H1 (cell line): ENCODE data around the gene INO80. TPM values are rescaled to one million over a fixed set of nuclear protein-coding genes. Genes with fewer than 3 reads are reported as not detected.

Experiments used
- CTCF ChIA-PET: fragments of 300-600 bp; sonication (Branson Sonifier 250); formaldehyde crosslinking; loops from one replicate; lab custom pipeline; 2021; ENCODE audit not compliant: partially characterized antibody; lab: Charles Lee
- POLR2A ChIA-PET: fragments of 300-600 bp; sonication (Branson Sonifier 250); formaldehyde crosslinking; loops from one replicate; lab custom pipeline; 2021; ENCODE audit warnings: inconsistent platforms; ENCODE audit not compliant: partially characterized antibody; lab: Charles Lee
- DNase-seq, 2 experiments: peaks; one replicate each; pipeline versions ENCODE4 v3.0.0 to v3.0.0-alpha.2; 2010 to 2022; ENCODE audit warnings: low spot score in 2 of 2, low read depth in 1 of 2, mixed read lengths in 1 of 2
- FAIRE-seq: peaks from 2 replicates; lab custom pipeline; 2011; peaks lifted over from hg19 to GRCh38; lab: Jason Lieb, UNC
- H2AFZ ChIP-seq: 2 replicates; pipeline ENCODE4 v1.8.1; 2012; ENCODE audit warnings: low read length, inconsistent platforms
- H2AK5ac ChIP-seq: 2 replicates; pipeline ENCODE4 v1.6.1; 2013; ENCODE audit warnings: low read depth, low read length
- H2BK120ac ChIP-seq: replicated peaks from 2 replicates; pipeline ENCODE3; 2013; ENCODE audit warnings: low read depth, low read length, inconsistent platforms
- H2BK12ac ChIP-seq: 2 replicates; pipeline ENCODE4 v1.6.1; 2013; ENCODE audit warnings: low read depth, low read length
- H2BK15ac ChIP-seq: 2 replicates; pipeline ENCODE4 v1.6.1; 2013; ENCODE audit warnings: low read length
- H2BK20ac ChIP-seq: 2 replicates; pipeline ENCODE4 v1.6.1; 2013; ENCODE audit warnings: low read length
- H2BK5ac ChIP-seq: 2 replicates; pipeline ENCODE4 v1.6.1; 2013; ENCODE audit warnings: low read depth, low read length
- H3K14ac ChIP-seq: 2 replicates; pipeline ENCODE4 v1.6.1; 2013; ENCODE audit warnings: inconsistent platforms; ENCODE audit not compliant: insufficient read length
- H3K18ac ChIP-seq: 2 replicates; pipeline ENCODE4 v1.6.1; 2013; ENCODE audit warnings: low read length; ENCODE audit errors: extremely low read depth
- H3K23ac ChIP-seq: 2 replicates; pipeline ENCODE4 v1.6.1; 2013; ENCODE audit warnings: inconsistent platforms; ENCODE audit not compliant: insufficient read length
- H3K23me2 ChIP-seq: 2 replicates; pipeline ENCODE4 v1.6.1; 2013; ENCODE audit warnings: low read depth, low read length
- H3K27ac ChIP-seq: 2 replicates; pipeline ENCODE4 v1.6.1; 2011; ENCODE audit warnings: low read depth, low read length, inconsistent platforms
- H3K27me3 ChIP-seq, 4 experiments: replicated peaks in 1 of 4; 1 replicate in 1 of 4; 2 replicates in 3 of 4; pipeline versions ENCODE4 v1.6.1 to v1.8.1; 2011 to 2013; ENCODE audit warnings: low read length in 3 of 4, mild to moderate bottlenecking in 3 of 4, inconsistent platforms in 2 of 4, mixed read lengths in 2 of 4, moderate library complexity in 1 of 4; ENCODE audit not compliant: control insufficient read depth in 3 of 4, insufficient read depth in 3 of 4; ENCODE audit errors: extremely low read depth in 1 of 4
- H3K36me3 ChIP-seq, 4 experiments: 2 replicates each; pipeline versions ENCODE4 v1.6.1 to v1.8.1; 2011 to 2013; ENCODE audit warnings: mild to moderate bottlenecking in 4 of 4, low read length in 3 of 4, moderate library complexity in 2 of 4, control low read depth in 1 of 4, inconsistent platforms in 1 of 4; ENCODE audit not compliant: insufficient read depth in 4 of 4, control insufficient read depth in 2 of 4
- H3K4ac ChIP-seq: replicated peaks from 2 replicates; pipeline ENCODE3; 2013; ENCODE audit warnings: low read length, low read depth, mixed read lengths, inconsistent platforms; ENCODE audit not compliant: insufficient read length
- H3K4me1 ChIP-seq, 4 experiments: replicated peaks in 1 of 4; 1 replicate in 1 of 4; 2 replicates in 3 of 4; pipeline versions ENCODE4 v1.6.1 to v1.8.1; 2011 to 2013; ENCODE audit warnings: low read length in 3 of 4, inconsistent platforms in 2 of 4, mixed read lengths in 1 of 4; ENCODE audit not compliant: insufficient read depth in 4 of 4, control insufficient read depth in 3 of 4
- H3K4me2 ChIP-seq, 2 experiments: 2 replicates each; pipeline versions ENCODE4 v1.6.1 to v1.8.1; 2011 to 2013; ENCODE audit warnings: low read depth in 2 of 2, low read length in 2 of 2, control low read depth in 1 of 2, inconsistent platforms in 1 of 2, mild to moderate bottlenecking in 1 of 2; ENCODE audit not compliant: insufficient read depth in 1 of 2
- H3K4me3 ChIP-seq, 4 experiments: fragments of 200-600, 300-600 bp in 1 of 4; sonication (generic), shearing (Covaris generic), sonication (Bioruptor Twin) in 1 of 4; 2 replicates each; pipeline versions ENCODE4 v1.5.1 to v1.8.1; 2011 to 2016; ENCODE audit warnings: low read length in 4 of 4, low read depth in 3 of 4, control low read depth in 2 of 4, inconsistent platforms in 2 of 4, mild to moderate bottlenecking in 2 of 4, mixed read lengths in 1 of 4, moderate library complexity in 1 of 4; ENCODE audit not compliant: insufficient read depth in 2 of 4; ENCODE audit errors: extremely low read depth in 1 of 4
- H3K56ac ChIP-seq: replicated peaks from 2 replicates; pipeline ENCODE3; 2013; ENCODE audit warnings: low read depth, mild to moderate bottlenecking, mixed read lengths, low read length, inconsistent platforms; ENCODE audit not compliant: insufficient read length
- H3K79me1 ChIP-seq: 2 replicates; pipeline ENCODE4 v1.6.1; 2013; ENCODE audit warnings: low read depth, low read length, control low read depth
- H3K79me2 ChIP-seq, 2 experiments: 2 replicates each; pipeline versions ENCODE4 v1.6.1 to v1.8.1; 2012 to 2013; ENCODE audit warnings: low read length in 2 of 2, mild to moderate bottlenecking in 2 of 2, inconsistent platforms in 1 of 2; ENCODE audit not compliant: insufficient read depth in 2 of 2, control insufficient read depth in 1 of 2
- H3K9ac ChIP-seq, 4 experiments: replicated peaks in 1 of 4; 1 replicate in 1 of 4; 2 replicates in 3 of 4; pipeline versions ENCODE4 v1.6.1 to v1.8.1; 2011 to 2013; ENCODE audit warnings: low read depth in 3 of 4, low read length in 3 of 4, control low read depth in 2 of 4, mild to moderate bottlenecking in 2 of 4, moderate library complexity in 2 of 4, inconsistent platforms in 1 of 4; ENCODE audit errors: extremely low read depth in 1 of 4
- H3K9me3 ChIP-seq, 2 experiments: 2 replicates each; pipeline versions ENCODE4 v1.6.1 to v1.8.1; 2012 to 2013; ENCODE audit warnings: mild to moderate bottlenecking in 2 of 2, moderate library complexity in 2 of 2, control low read depth in 1 of 2, inconsistent platforms in 1 of 2, low read depth in 1 of 2, low read length in 1 of 2, mixed read lengths in 1 of 2; ENCODE audit not compliant: insufficient read depth in 2 of 2
- H4K20me1 ChIP-seq, 2 experiments: replicated peaks in 1 of 2; 2 replicates each; pipeline versions ENCODE3 to v1.8.1; 2011 to 2013; ENCODE audit warnings: inconsistent platforms in 2 of 2, low read length in 2 of 2, mild to moderate bottlenecking in 1 of 2; ENCODE audit not compliant: insufficient read depth in 2 of 2, control insufficient read depth in 1 of 2
- H4K5ac ChIP-seq: 2 replicates; pipeline ENCODE4 v1.6.1; 2013; ENCODE audit warnings: low read length, low read depth, mixed read lengths, inconsistent platforms; ENCODE audit not compliant: insufficient read length
- H4K8ac ChIP-seq: 2 replicates; pipeline ENCODE4 v1.8.0; 2013; ENCODE audit warnings: mild to moderate bottlenecking, moderate library complexity, low read length, inconsistent platforms; ENCODE audit not compliant: insufficient read depth; ENCODE audit errors: extremely low read depth
- H4K91ac ChIP-seq: replicated peaks from 2 replicates; pipeline ENCODE3; 2013; ENCODE audit warnings: low read length, mixed read lengths, inconsistent platforms; ENCODE audit not compliant: insufficient read length
- ASH2L ChIP-seq: fragments of 200-600, 300-600 bp; sonication (generic); IDR thresholded peaks from one replicate; pipeline ENCODE4 v1.7.1; 2017; ENCODE audit warnings: low read length
- CBX5 ChIP-seq: fragments of 300-800, 300-1000 bp; sonication (generic); IDR thresholded peaks from 2 replicates; pipeline ENCODE4 v1.7.1; 2016; ENCODE audit warnings: antibody characterized with exemption, low read length, low read depth
- CHD2 ChIP-seq: IDR thresholded peaks from 2 replicates; pipeline ENCODE4 v1.6.1; 2012; ENCODE audit warnings: low read length, improper control_type of control experiment
- EP300 ChIP-seq, 2 experiments: IDR thresholded peaks; 1 replicate in 1 of 2; 2 replicates in 1 of 2; pipeline ENCODE4 v1.6.1; 2011 to 2012; ENCODE audit warnings: low read depth in 2 of 2, low read length in 2 of 2, mild to moderate bottlenecking in 2 of 2, borderline replicate concordance in 1 of 2, inconsistent platforms in 1 of 2, moderate library complexity in 1 of 2
- POLR2A ChIP-seq, 2 experiments: IDR thresholded peaks; 1 replicate in 1 of 2; 2 replicates in 1 of 2; pipeline ENCODE4 v1.6.1; 2011; ENCODE audit warnings: low read depth in 2 of 2, low read length in 2 of 2, mild to moderate bottlenecking in 2 of 2; ENCODE audit errors: control extremely low read depth in 1 of 2
- RNF2 ChIP-seq: fragments of 200-900, 300-1000 bp; sonication (generic); IDR thresholded peaks from 2 replicates; pipeline ENCODE4 v1.7.1; 2016; ENCODE audit warnings: borderline replicate concordance, low read depth, mild to moderate bottlenecking, antibody characterized with exemption, low read length; ENCODE audit not compliant: poor library complexity, severe bottlenecking; ENCODE audit errors: missing control alignments
- SP2 ChIP-seq: IDR thresholded peaks from 2 replicates; pipeline ENCODE4 v1.6.1; 2012; ENCODE audit warnings: mild to moderate bottlenecking, low read length, inconsistent platforms
- SRF ChIP-seq: IDR thresholded peaks from 2 replicates; pipeline ENCODE4 v1.6.1; 2011; ENCODE audit warnings: mild to moderate bottlenecking, low read depth, low read length, moderate library complexity
- TBP ChIP-seq: IDR thresholded peaks from 2 replicates; pipeline ENCODE4 v1.6.1; 2011; ENCODE audit warnings: low read depth, low read length, improper control_type of control experiment
- WGBS, 2 experiments: shearing (Covaris generic) in 1 of 2; methylation state at CpG; one replicate each; pipeline versions ENCODE4 v1.1.6 to v1.1.7; 2013 to 2015; ENCODE audit warnings: low lambda C conversion rate in 2 of 2, mixed read lengths in 2 of 2, inconsistent platforms in 1 of 2, low coverage in 1 of 2, missing lambda C conversion rate in 1 of 2; ENCODE audit not compliant: insufficient replicate concordance in 2 of 2, insufficient coverage in 1 of 2, insufficient read length in 1 of 2; ENCODE audit errors: extremely low coverage in 1 of 2, missing lambda C conversion rate in 1 of 2; 5-methylcytosine and 5-hydroxymethylcytosine counted together
- polyA plus RNA-seq, 7 experiments: library from polyadenylated mRNA; depleted of rRNA in 3 of 7; stranded (reverse) in 5 of 7; unstranded in 2 of 7; fragments of >200 nt in 5 of 7; fragments of 200-250 nt in 2 of 7; gene quantifications; 1 replicate in 5 of 7; 2 replicates in 1 of 7; 4 replicates in 1 of 7; pipeline versions ENCODE4 v1.2.1 to v1.2.3, GENCODE V29; 2011 to 2013; ENCODE audit warnings: missing spikeins in 2 of 7, mixed read lengths in 2 of 7
- total RNA-seq: library from RNA; stranded (reverse); fragmentation: NEBNext Ultra II Directional; extraction: Animal tissue kit (Norgen Biotek cat#: 25700); gene quantifications from 2 replicates; pipeline ENCODE4 v1.2.1, GENCODE V29; 2021
- TF ChIP-seq, protein P1 (sequence below): IDR thresholded peaks from 2 replicates; pipeline ENCODE4 v1.6.1; 2012; ENCODE audit warnings: low read length, inconsistent platforms

INO80 gene
- total and polyA plus RNA-seq, 2 of the 8 experiments (the other 6 are each of a cell fraction or from before 2014, with no cell fraction given) = 4.3 to 24.5 TPM

DNA sequence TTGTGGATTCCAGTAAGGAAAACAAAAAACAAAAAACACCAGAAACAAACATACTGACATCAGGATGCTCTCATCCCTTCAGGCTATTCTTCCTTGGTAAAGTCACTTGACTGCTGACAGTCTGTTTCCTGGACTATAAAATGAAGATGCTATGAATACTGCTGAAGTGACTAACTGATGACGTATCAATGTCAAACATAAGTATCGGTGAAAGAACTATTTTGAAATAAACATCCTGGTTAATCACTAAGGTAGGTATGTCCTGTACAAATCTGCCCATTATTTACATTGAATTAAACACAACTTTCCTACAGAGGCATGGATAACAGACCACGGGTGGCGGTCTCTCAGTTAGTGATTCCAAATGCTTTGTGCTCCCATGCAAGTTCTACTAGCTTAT is 116.9 kb downstream of the INO80 start:
- Histone ChIP-seq H3K23ac (no peak overlapping the region), H3K9me3 (no peaks in the 10 kb centered on the region), H3K23me2 (no peaks in the 10 kb centered on the region), H3K4me1 (no peaks in the 10 kb centered on the region), H2BK120ac (no peak overlapping the region), H3K27ac (no peak overlapping the region), H4K5ac (no peak overlapping the region), H3K9ac (no peak overlapping the region), H2BK20ac (no peak overlapping the region), H2AFZ (no peak overlapping the region), H4K20me1 (peaks cover 0 to 1% of the 10 kb centered on the region in 2 experiments), H3K4me2 (no peak overlapping the region), H4K8ac (no peak overlapping the region), H2BK15ac (no peak overlapping the region), H3K18ac (no peak overlapping the region), H3K4ac (no peak overlapping the region), H3K27me3 (no peaks in the 10 kb centered on the region), H3K36me3 (peaks cover 8 to 39% (median 10%) of the 10 kb centered on the region in 4 experiments; a peak in 6 of 8 replicates), H3K14ac (no peak overlapping the region), H2AK5ac (no peak overlapping the region), H3K79me2 (no peaks in the 10 kb centered on the region), H3K56ac (no peak overlapping the region), H3K4me3 (no peak overlapping the region), H2BK12ac (no peak overlapping the region), H2BK5ac (no peak overlapping the region), H3K79me1 (no peaks in the 10 kb centered on the region), H4K91ac (no peak overlapping the region)
- ChIA-PET CTCF (no interaction called here), POLR2A (no interaction called here)
- DNase-seq = no peak
- 94% methylated on average over 4 of the region's 4 CpGs; no CpG with 5 or more reads in 1 of the 2 experiments for WGBS, 2 experiments
- FAIRE-seq = no peak
- no peak for TF ChIP-seq CHD2
- TF ChIP-seq CBX5 = no peak
- TF ChIP-seq POLR2A (IDR thresholded peaks at IDR 0.05; ENCODE audit: control extremely low read depth in 1 of 2, low read depth in 2 of 2, low read length in 2 of 2) = no peak
- no peak for TF ChIP-seq SP2
- TF ChIP-seq EP300 (IDR thresholded peaks at IDR 0.05; ENCODE audit: borderline replicate concordance in 1 of 2, low read depth in 2 of 2, low read length in 2 of 2) = no peak
- no peak for TF ChIP-seq ASH2L
- TF ChIP-seq RNF2 = no peak
- TF ChIP-seq SRF = no peak
- TF ChIP-seq TBP = no peak
- TF ChIP-seq, protein P1, sequence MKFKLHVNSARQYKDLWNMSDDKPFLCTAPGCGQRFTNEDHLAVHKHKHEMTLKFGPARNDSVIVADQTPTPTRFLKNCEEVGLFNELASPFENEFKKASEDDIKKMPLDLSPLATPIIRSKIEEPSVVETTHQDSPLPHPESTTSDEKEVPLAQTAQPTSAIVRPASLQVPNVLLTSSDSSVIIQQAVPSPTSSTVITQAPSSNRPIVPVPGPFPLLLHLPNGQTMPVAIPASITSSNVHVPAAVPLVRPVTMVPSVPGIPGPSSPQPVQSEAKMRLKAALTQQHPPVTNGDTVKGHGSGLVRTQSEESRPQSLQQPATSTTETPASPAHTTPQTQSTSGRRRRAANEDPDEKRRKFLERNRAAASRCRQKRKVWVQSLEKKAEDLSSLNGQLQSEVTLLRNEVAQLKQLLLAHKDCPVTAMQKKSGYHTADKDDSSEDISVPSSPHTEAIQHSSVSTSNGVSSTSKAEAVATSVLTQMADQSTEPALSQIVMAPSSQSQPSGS = no peak
